Hippocampal formation (tissue), 2 donors: ENCODE data around the gene ZNF407.
"Not testable (repeated sequence)": the region's sequence is repeated elsewhere in the genome, so short reads cannot be mapped to it uniquely, and the experiment has no call there.

ENCODE experiments used
- DNase-seq, 2 donors: peaks; one replicate each; lab custom pipeline; 2025; lab: John Stamatoyannopoulos, UW

Gene ZNF407

GRCh38 chr18:75072672-75073371, 475.2 kb downstream of the ZNF407 start:
- DNase-seq = no peak

- no peak for DNase-seq
Observed at GRCh38 chr18:75073654-75074053, 476.0 kb downstream of the ZNF407 start.

- no peak for DNase-seq
Observed at GRCh38 chr18:75074196-75075015, 476.7 kb downstream of the ZNF407 start.

GRCh38 chr18:75075016-75075305, 477.3 kb downstream of the ZNF407 start:
- DNase-seq = no peak

- no peak for DNase-seq
Observed at GRCh38 chr18:75075429-75075841, 477.8 kb downstream of the ZNF407 start.

- no peak for DNase-seq
Observed at GRCh38 chr18:75076286-75076685, 478.6 kb downstream of the ZNF407 start.

GRCh38 chr18:75081486-75081885, 483.8 kb downstream of the ZNF407 start:
- no peak for DNase-seq

- DNase-seq = no peak
Observed at GRCh38 chr18:75083131-75083530, 485.5 kb downstream of the ZNF407 start.

GRCh38 chr18:75083761-75084160, 486.1 kb downstream of the ZNF407 start:
- no peak for DNase-seq

- DNase-seq = not testable (repeated sequence)
Observed at GRCh38 chr18:75085676-75086075, 488.0 kb downstream of the ZNF407 start.

GRCh38 chr18:75086494-75087034, 488.9 kb downstream of the ZNF407 start:
- DNase-seq = no peak

GRCh38 chr18:75087119-75088020, 489.7 kb downstream of the ZNF407 start:
- DNase-seq = no peak

GRCh38 chr18:75088021-75088506, 490.4 kb downstream of the ZNF407 start:
- no peak for DNase-seq

GRCh38 chr18:75088622-75089211, 491.0 kb downstream of the ZNF407 start:
- DNase-seq = no peak

GRCh38 chr18:75089748-75090327, 492.2 kb downstream of the ZNF407 start:
- no peak for DNase-seq

- DNase-seq = no peak
Observed at GRCh38 chr18:75090336-75090735, 492.7 kb downstream of the ZNF407 start.

GRCh38 chr18:75097491-75098225, 500.0 kb downstream of the ZNF407 start:
- DNase-seq = no peak

- no peak for DNase-seq
Observed at GRCh38 chr18:75100832-75101630, 503.4 kb downstream of the ZNF407 start.

- no peak for DNase-seq
Observed at GRCh38 chr18:75101916-75102315, 504.2 kb downstream of the ZNF407 start.

- not testable (repeated sequence) for DNase-seq
Observed at GRCh38 chr18:75104029-75104428, 506.4 kb downstream of the ZNF407 start.
